GM18868 (cell line): ENCODE measurements around the gene PSTPIP2.

Experiments used
- ATAC-seq: cut with Tn5 transposase; IDR thresholded peaks from one replicate; pipeline ENCODE4 v1.9.1; 2021; ENCODE audit warnings: mild to moderate bottlenecking, moderate library complexity; ENCODE audit not compliant: unreplicated experiment

The PSTPIP2 gene

GRCh38 chr18:45939236-45939635, 132.8 kb downstream of the PSTPIP2 start:
- ATAC-seq: no peak

DNA sequence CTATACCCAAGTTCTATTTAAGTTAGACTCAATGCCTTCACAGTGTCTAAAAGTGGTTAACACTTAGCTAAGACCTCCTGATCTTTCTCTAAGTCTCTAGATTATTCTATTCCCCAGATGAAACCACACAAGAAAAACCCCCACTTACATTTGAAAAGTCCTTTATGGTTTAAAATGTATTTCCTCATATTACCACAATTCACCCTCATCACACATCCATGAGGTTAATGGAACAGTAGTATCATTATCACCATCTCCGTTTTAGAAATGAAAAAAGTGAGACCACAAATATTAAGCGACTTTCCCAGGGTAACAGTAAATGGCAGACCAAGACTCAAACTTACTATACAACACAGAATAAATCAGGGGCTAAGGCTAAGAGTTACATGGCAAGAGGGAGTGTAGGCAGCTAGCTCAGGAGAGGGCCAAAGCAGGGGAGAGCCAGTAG, 133.5 kb downstream of the PSTPIP2 start:
- no peak for ATAC-seq

GRCh38 chr18:45935591-45936335, 136.3 kb downstream of the PSTPIP2 start:
- ATAC-seq: no peak
